B cell (primary cell): Measurements from ENCODE around the gene PRKAB1.

Experiments
- EZH2 ChIP-seq: IDR thresholded peaks from 2 replicates; pipeline ENCODE4 v1.6.1; 2012; ENCODE audit warnings: borderline replicate concordance, low read depth, mild to moderate bottlenecking, moderate library complexity, low read length; ENCODE audit not compliant: insufficient read depth, poor library complexity, severe bottlenecking
- TF ChIP-seq, protein P1 (sequence below): fragments of 200-600 bp; IDR thresholded peaks from one replicate; pipeline ENCODE4 v1.8.0; 2022; ENCODE audit warnings: antibody characterized with exemption, mild to moderate bottlenecking

GRCh38 chr12:119684711-119685369, 16.9 kb downstream of the PRKAB1 start:
- TF ChIP-seq, protein P1, sequence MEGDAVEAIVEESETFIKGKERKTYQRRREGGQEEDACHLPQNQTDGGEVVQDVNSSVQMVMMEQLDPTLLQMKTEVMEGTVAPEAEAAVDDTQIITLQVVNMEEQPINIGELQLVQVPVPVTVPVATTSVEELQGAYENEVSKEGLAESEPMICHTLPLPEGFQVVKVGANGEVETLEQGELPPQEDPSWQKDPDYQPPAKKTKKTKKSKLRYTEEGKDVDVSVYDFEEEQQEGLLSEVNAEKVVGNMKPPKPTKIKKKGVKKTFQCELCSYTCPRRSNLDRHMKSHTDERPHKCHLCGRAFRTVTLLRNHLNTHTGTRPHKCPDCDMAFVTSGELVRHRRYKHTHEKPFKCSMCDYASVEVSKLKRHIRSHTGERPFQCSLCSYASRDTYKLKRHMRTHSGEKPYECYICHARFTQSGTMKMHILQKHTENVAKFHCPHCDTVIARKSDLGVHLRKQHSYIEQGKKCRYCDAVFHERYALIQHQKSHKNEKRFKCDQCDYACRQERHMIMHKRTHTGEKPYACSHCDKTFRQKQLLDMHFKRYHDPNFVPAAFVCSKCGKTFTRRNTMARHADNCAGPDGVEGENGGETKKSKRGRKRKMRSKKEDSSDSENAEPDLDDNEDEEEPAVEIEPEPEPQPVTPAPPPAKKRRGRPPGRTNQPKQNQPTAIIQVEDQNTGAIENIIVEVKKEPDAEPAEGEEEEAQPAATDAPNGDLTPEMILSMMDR, result no peak
- no peak for TF ChIP-seq EZH2
